ENCODE measurements around the gene RBMS3. TPM values are rescaled to one million over a fixed set of nuclear protein-coding genes. Genes with fewer than 3 reads are reported as not detected.
"Not testable (repeated sequence)": the region's sequence is repeated elsewhere in the genome, so short reads cannot be mapped to it uniquely, and the experiment has no call there.

The RBMS3 gene
- polyA plus RNA-seq, 1 experiment = 33.4 TPM

GRCh38 chr3:29348316-29348715, 67.4 kb downstream of the RBMS3 start:
- Histone ChIP-seq H3K4me3 (ENCODE audit: low read depth, low read length) (no peak overlapping the region), H3K27ac (ENCODE audit: low read depth, low read length) (no peak overlapping the region)

GRCh38 chr3:29349049-29349448, 68.2 kb downstream of the RBMS3 start:
- Histone ChIP-seq H3K9me3 (ENCODE audit: control insufficient read depth, insufficient read depth, low read length) (no peaks in the 10 kb centered on the region), H3K27ac (ENCODE audit: low read depth, low read length) (no peak overlapping the region), H3K4me3 (ENCODE audit: low read depth, low read length) (no peak overlapping the region), H3K27me3 (ENCODE audit: control insufficient read depth, insufficient read depth, low read length) (no peaks in the 10 kb centered on the region)
- no peak for TF ChIP-seq CTCF (IDR thresholded peaks at IDR 0.05; ENCODE audit: low read depth, low read length)
- ChIA-PET POLR2A (interaction anchor here (0.7 kb wide), 1 partner anchor 33 kb away, joined by 3 read pairs; no protein-coding TSS in a partner anchor), CTCF (interaction anchor here (0.9 kb wide), 1 partner anchor 307 kb away, joined by 3 read pairs; no protein-coding TSS in a partner anchor)
- DNase-seq (ENCODE audit: low read depth, low spot score) = no peak

More at GRCh38 chr3:29348316-29348715, 67.4 kb downstream of the RBMS3 start:
- DNase-seq (ENCODE audit: low read depth, low spot score) = no peak
- ChIA-PET CTCF (no interaction called here), POLR2A (interaction anchor here (0.7 kb wide), 1 partner anchor 32 kb away, joined by 3 read pairs; no protein-coding TSS in a partner anchor)
- TF ChIP-seq CTCF (IDR thresholded peaks at IDR 0.05; ENCODE audit: low read depth, low read length) = no peak
- Histone ChIP-seq H3K9me3 (ENCODE audit: control insufficient read depth, insufficient read depth, low read length) (no peaks in the 10 kb centered on the region), H3K27me3 (ENCODE audit: control insufficient read depth, insufficient read depth, low read length) (no peaks in the 10 kb centered on the region)

- ChIA-PET CTCF (no interaction called here), POLR2A (no interaction called here)
- Histone ChIP-seq H3K4me3 (ENCODE audit: low read depth, low read length) (no peak overlapping the region), H3K27ac (ENCODE audit: low read depth, low read length) (no peak overlapping the region), H3K27me3 (ENCODE audit: control insufficient read depth, insufficient read depth, low read length) (no peaks in the 10 kb centered on the region), H3K9me3 (ENCODE audit: control insufficient read depth, insufficient read depth, low read length) (no peaks in the 10 kb centered on the region)
- DNase-seq (ENCODE audit: low read depth, low spot score) = no peak
- no peak for TF ChIP-seq CTCF (IDR thresholded peaks at IDR 0.05; ENCODE audit: low read depth, low read length)
Measured at GRCh38 chr3:29353807-29354206, 72.9 kb downstream of the RBMS3 start.

DNA sequence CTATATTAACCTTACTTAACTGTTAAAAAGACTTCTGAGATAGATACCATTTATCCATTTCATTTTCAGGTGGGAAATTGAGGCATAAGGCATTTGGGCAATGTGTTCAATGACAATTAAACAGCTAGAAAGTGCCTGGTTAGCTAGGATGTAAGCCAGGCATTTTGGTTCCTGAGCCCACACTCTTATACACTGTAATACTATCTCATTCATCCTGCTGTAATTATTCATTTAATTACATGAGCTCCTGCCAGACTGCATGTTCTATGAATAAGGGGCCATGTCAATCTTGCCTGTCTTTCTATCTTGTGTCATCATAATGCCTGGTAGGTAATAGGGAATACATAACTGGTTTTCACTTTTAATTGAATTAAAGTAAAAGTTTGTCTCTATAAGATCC, 74.0 kb downstream of the RBMS3 start:
- no peak for TF ChIP-seq CTCF (IDR thresholded peaks at IDR 0.05; ENCODE audit: low read depth, low read length)
- Histone ChIP-seq H3K9me3 (ENCODE audit: control insufficient read depth, insufficient read depth, low read length) (no peaks in the 10 kb centered on the region), H3K4me3 (ENCODE audit: low read depth, low read length) (no peak overlapping the region), H3K27ac (ENCODE audit: low read depth, low read length) (no peak overlapping the region), H3K27me3 (ENCODE audit: control insufficient read depth, insufficient read depth, low read length) (no peaks in the 10 kb centered on the region)
- POLR2A ChIA-PET = no interaction called here
- no peak for DNase-seq (ENCODE audit: low read depth, low spot score)
- CTCF ChIA-PET = no interaction called here

- Histone ChIP-seq H3K4me3 (ENCODE audit: low read depth, low read length) (no peak overlapping the region), H3K9me3 (ENCODE audit: control insufficient read depth, insufficient read depth, low read length) (no peaks in the 10 kb centered on the region), H3K27me3 (ENCODE audit: control insufficient read depth, insufficient read depth, low read length) (no peaks in the 10 kb centered on the region), H3K27ac (ENCODE audit: low read depth, low read length) (no peak overlapping the region)
- ChIA-PET POLR2A (no interaction called here), CTCF (no interaction called here)
- no peak for DNase-seq (ENCODE audit: low read depth, low spot score)
- TF ChIP-seq CTCF (IDR thresholded peaks at IDR 0.05; ENCODE audit: low read depth, low read length) = no peak
Measured at GRCh38 chr3:29356062-29356461, 75.2 kb downstream of the RBMS3 start.

DNA sequence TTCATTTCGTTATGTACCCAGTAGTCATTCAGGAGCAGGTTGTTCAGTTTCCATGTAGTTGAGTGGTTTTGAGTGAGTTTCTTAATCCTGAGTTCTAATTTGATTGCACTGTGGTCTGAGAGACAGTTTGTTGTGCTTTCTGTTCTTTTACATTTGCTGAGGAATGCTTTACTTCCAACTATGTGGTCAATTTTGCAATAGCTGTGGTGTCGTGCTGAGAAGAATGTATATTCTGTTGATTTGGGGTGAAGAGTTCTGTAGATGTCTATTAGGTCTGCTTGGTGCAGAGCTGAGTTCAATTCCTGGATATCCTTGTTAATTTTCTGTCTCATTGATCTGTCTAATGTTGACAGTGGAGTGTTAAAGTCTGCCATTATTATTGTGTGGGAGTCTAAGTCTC, 79.4 kb downstream of the RBMS3 start:
- CTCF ChIA-PET, POLR2A ChIA-PET: not testable (repeated sequence)

More for the DNA sequence above, 79.4 kb downstream of the RBMS3 start:
- not testable (repeated sequence) for DNase-seq (ENCODE audit: low read depth, low spot score); H3K27me3 ChIP-seq (ENCODE audit: control insufficient read depth, insufficient read depth, low read length); H3K27ac ChIP-seq (ENCODE audit: low read depth, low read length); H3K9me3 ChIP-seq (ENCODE audit: control insufficient read depth, insufficient read depth, low read length); H3K4me3 ChIP-seq (ENCODE audit: low read depth, low read length)

Data from AG04450 (cell line).